WTC11 (cell line): ENCODE results near the gene RAPGEF6.
"Not testable (repeated sequence)": the region's sequence is repeated elsewhere in the genome, so short reads cannot be mapped to it uniquely, and the experiment has no call there.

Experiments used
- CTCF ChIP-seq: fragments of 200-600 bp; IDR thresholded peaks from 2 replicates; pipeline ENCODE4 v1.8.0; 2022; ENCODE audit warnings: antibody characterized with exemption
- GTF2I ChIP-seq: fragments of 250-450 bp; sonication (Bioruptor Pico); conservative IDR thresholded peaks from 2 replicates; pipeline ENCODE4 v1.4.0; 2021; ENCODE audit warnings: mild to moderate bottlenecking
- IRF2 ChIP-seq: sonication (generic); formaldehyde crosslinking; IDR thresholded peaks from 2 replicates; pipeline ENCODE4 v1.8.0; 2022; ENCODE audit warnings: low read depth, missing genetic modification reagents, borderline replicate concordance
- MYBL2 ChIP-seq: sonication (generic); formaldehyde crosslinking; IDR thresholded peaks from 2 replicates; pipeline ENCODE4 v1.8.1; 2023; ENCODE audit warnings: mild to moderate bottlenecking, moderate library complexity, missing genetic modification reagents
- RORB ChIP-seq: fragments of 250-450 bp; sonication (Bioruptor Pico); IDR thresholded peaks from 2 replicates; pipeline ENCODE4 v1.9.0; 2021; ENCODE audit warnings: mild to moderate bottlenecking
- SP1 ChIP-seq: sonication (generic); formaldehyde crosslinking; conservative IDR thresholded peaks from 2 replicates; pipeline ENCODE4 v1.8.1; 2022; ENCODE audit warnings: missing genetic modification reagents
- TEAD1 ChIP-seq: sonication (generic); formaldehyde crosslinking; IDR thresholded peaks from 2 replicates; pipeline ENCODE4 v1.8.0; 2022; ENCODE audit warnings: mild to moderate bottlenecking, missing genetic modification reagents
- ZBTB21 ChIP-seq: sonication (generic); formaldehyde crosslinking; IDR thresholded peaks from 2 replicates; pipeline ENCODE4 v1.8.1; 2023; ENCODE audit warnings: mild to moderate bottlenecking, missing genetic modification reagents, borderline replicate concordance
- ZNF232 ChIP-seq: sonication (generic); formaldehyde crosslinking; IDR thresholded peaks from 2 replicates; pipeline ENCODE4 v1.8.0; 2022; ENCODE audit warnings: mild to moderate bottlenecking, missing genetic modification reagents
- TF ChIP-seq, protein P1 (sequence below): sonication (generic); formaldehyde crosslinking; IDR thresholded peaks from 2 replicates; pipeline ENCODE4 v1.8.0; 2022; ENCODE audit warnings: mild to moderate bottlenecking, missing genetic modification reagents
- TF ChIP-seq, protein P2 (sequence below): sonication (generic); formaldehyde crosslinking; IDR thresholded peaks from 2 replicates; pipeline ENCODE4 v1.8.0; 2022; ENCODE audit warnings: mild to moderate bottlenecking, missing genetic modification reagents

- TF ChIP-seq, protein P1, sequence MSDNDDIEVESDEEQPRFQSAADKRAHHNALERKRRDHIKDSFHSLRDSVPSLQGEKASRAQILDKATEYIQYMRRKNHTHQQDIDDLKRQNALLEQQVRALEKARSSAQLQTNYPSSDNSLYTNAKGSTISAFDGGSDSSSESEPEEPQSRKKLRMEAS (CRISPR knock-in tag), result not testable (repeated sequence)
- TF ChIP-seq IRF2; TEAD1; CTCF; RORB (CRISPR knock-in tag); GTF2I (CRISPR knock-in tag); ZBTB21; MYBL2 (CRISPR knock-in tag); SP1 (CRISPR knock-in tag); ZNF232 (CRISPR knock-in tag): not testable (repeated sequence)
- TF ChIP-seq, protein P2, sequence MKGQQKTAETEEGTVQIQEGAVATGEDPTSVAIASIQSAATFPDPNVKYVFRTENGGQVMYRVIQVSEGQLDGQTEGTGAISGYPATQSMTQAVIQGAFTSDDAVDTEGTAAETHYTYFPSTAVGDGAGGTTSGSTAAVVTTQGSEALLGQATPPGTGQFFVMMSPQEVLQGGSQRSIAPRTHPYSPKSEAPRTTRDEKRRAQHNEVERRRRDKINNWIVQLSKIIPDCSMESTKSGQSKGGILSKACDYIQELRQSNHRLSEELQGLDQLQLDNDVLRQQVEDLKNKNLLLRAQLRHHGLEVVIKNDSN (CRISPR knock-in tag), result not testable (repeated sequence)
These were observed 13.9 kb downstream of the RAPGEF6 start for GRCh38 chr5:131621164-131621563.
